MG63 (cell line): ENCODE measurements around the gene CHD9. TPM values are rescaled to one million over a fixed set of nuclear protein-coding genes. Genes with fewer than 3 reads are reported as not detected.
A peak's percentile ranks its signal among the peaks of the same experiment; 100 is the strongest.

ENCODE experiments used
- DNase-seq: peaks from one replicate; pipeline ENCODE4 v3.0.0-alpha.2; 2020
- H3K27me3 ChIP-seq: fragments of 250-450 bp; sonication (Bioruptor Pico); 2 replicates; pipeline ENCODE4 v1.5.1; 2020; ENCODE audit warnings: mild to moderate bottlenecking, moderate library complexity
- H3K36me3 ChIP-seq: fragments of 250-450 bp; sonication (Bioruptor Pico); 2 replicates; pipeline ENCODE4 v1.5.1; 2020; ENCODE audit warnings: mild to moderate bottlenecking, moderate library complexity
- H3K4me3 ChIP-seq: fragments of 250-450 bp; sonication (Bioruptor Pico); 2 replicates; pipeline ENCODE4 v1.5.1; 2020; ENCODE audit warnings: mild to moderate bottlenecking, moderate library complexity
- H3K9me3 ChIP-seq: fragments of 250-450 bp; sonication (Bioruptor Pico); 2 replicates; pipeline ENCODE4 v1.5.1; 2020; ENCODE audit warnings: mild to moderate bottlenecking, moderate library complexity
- total RNA-seq: library from RNA; depleted of rRNA; stranded (reverse); fragments of >200 nt; shearing (Covaris generic); gene quantifications from 2 replicates; pipeline ENCODE4 v1.2.3, GENCODE V29; 2014; ENCODE audit warnings: low replicate concordance

The CHD9 gene
- total RNA-seq, 1 experiment from 2014 or later, result 51.1 TPM

GRCh38 chr16:53082509-53082908, 27.7 kb downstream of the CHD9 start:
- peaks cover 12% of the 10 kb centered on the region for H3K36me3 ChIP-seq
- H3K4me3 ChIP-seq, result no peak overlapping the region
- no peaks in the 10 kb centered on the region for H3K9me3 ChIP-seq
- no peak for DNase-seq
- no peaks in the 10 kb centered on the region for H3K27me3 ChIP-seq

GRCh38 chr16:53083119-53083518, 28.3 kb downstream of the CHD9 start:
- H3K9me3 ChIP-seq, result no peaks in the 10 kb centered on the region
- no peak for DNase-seq
- peaks cover 12% of the 10 kb centered on the region for H3K36me3 ChIP-seq
- H3K27me3 ChIP-seq, result no peaks in the 10 kb centered on the region
- H3K4me3 ChIP-seq, result no peak overlapping the region

GRCh38 chr16:53084141-53084541, 29.4 kb downstream of the CHD9 start:
- no peak overlapping the region for H3K4me3 ChIP-seq
- H3K9me3 ChIP-seq, result no peaks in the 10 kb centered on the region
- H3K27me3 ChIP-seq, result no peaks in the 10 kb centered on the region
- peak; percentile 75 for DNase-seq
- peaks cover 12% of the 10 kb centered on the region for H3K36me3 ChIP-seq

GRCh38 chr16:53084746-53085334, 30.0 kb downstream of the CHD9 start:
- Histone ChIP-seq H3K9me3 (no peaks in the 10 kb centered on the region), H3K27me3 (no peaks in the 10 kb centered on the region), H3K4me3 (no peak overlapping the region), H3K36me3 (peaks cover 14% of the 10 kb centered on the region)
- no peak for DNase-seq

- H3K4me3 ChIP-seq, result no peak overlapping the region
- H3K27me3 ChIP-seq, result no peaks in the 10 kb centered on the region
- DNase-seq, result no peak
- peaks cover 14% of the 10 kb centered on the region for H3K36me3 ChIP-seq
- H3K9me3 ChIP-seq, result no peaks in the 10 kb centered on the region
Observed at GRCh38 chr16:53085369-53085843, 30.6 kb downstream of the CHD9 start.

- no peak for DNase-seq
- peaks cover 14% of the 10 kb centered on the region for H3K36me3 ChIP-seq
- H3K27me3 ChIP-seq, result no peaks in the 10 kb centered on the region
- H3K9me3 ChIP-seq, result no peaks in the 10 kb centered on the region
- H3K4me3 ChIP-seq, result no peak overlapping the region
Observed at GRCh38 chr16:53085931-53086421, 31.2 kb downstream of the CHD9 start.

GRCh38 chr16:53087101-53087500, 32.3 kb downstream of the CHD9 start:
- Histone ChIP-seq H3K36me3 (peaks cover 14% of the 10 kb centered on the region), H3K4me3 (no peak overlapping the region), H3K27me3 (no peaks in the 10 kb centered on the region), H3K9me3 (no peaks in the 10 kb centered on the region)
- DNase-seq, result peak; percentile 34

- no peak overlapping the region for H3K4me3 ChIP-seq
Observed at GRCh38 chr16:53089434-53090285, 34.9 kb downstream of the CHD9 start.

GRCh38 chr16:53090286-53090590, 35.4 kb downstream of the CHD9 start:
- DNase-seq, result no peak
- H3K36me3 ChIP-seq, result peaks cover 14% of the 10 kb centered on the region
- no peak overlapping the region for H3K4me3 ChIP-seq
- H3K27me3 ChIP-seq, result no peaks in the 10 kb centered on the region
- no peaks in the 10 kb centered on the region for H3K9me3 ChIP-seq

More at GRCh38 chr16:53089434-53090285, 34.9 kb downstream of the CHD9 start:
- Histone ChIP-seq H3K36me3 (peaks cover 14% of the 10 kb centered on the region), H3K9me3 (no peaks in the 10 kb centered on the region), H3K27me3 (no peaks in the 10 kb centered on the region)
- peak; percentile 18 for DNase-seq

- H3K27me3 ChIP-seq, result no peaks in the 10 kb centered on the region
- H3K4me3 ChIP-seq, result no peak overlapping the region
- H3K9me3 ChIP-seq, result no peaks in the 10 kb centered on the region
- DNase-seq, result peak; percentile 100
- peaks cover 11% of the 10 kb centered on the region for H3K36me3 ChIP-seq
Observed at GRCh38 chr16:53090591-53091411, 36.0 kb downstream of the CHD9 start.

GRCh38 chr16:53091466-53092211, 36.8 kb downstream of the CHD9 start:
- H3K9me3 ChIP-seq, result no peaks in the 10 kb centered on the region
- peak; percentile 93 for DNase-seq
- H3K36me3 ChIP-seq, result peaks cover 11% of the 10 kb centered on the region
- H3K27me3 ChIP-seq, result no peaks in the 10 kb centered on the region
- no peak overlapping the region for H3K4me3 ChIP-seq

GRCh38 chr16:53092284-53092683, 37.5 kb downstream of the CHD9 start:
- H3K9me3 ChIP-seq, result no peaks in the 10 kb centered on the region
- peaks cover 13% of the 10 kb centered on the region for H3K36me3 ChIP-seq
- H3K4me3 ChIP-seq, result no peak overlapping the region
- no peak for DNase-seq
- H3K27me3 ChIP-seq, result no peaks in the 10 kb centered on the region

GRCh38 chr16:53093162-53093744, 38.5 kb downstream of the CHD9 start:
- Histone ChIP-seq H3K9me3 (no peaks in the 10 kb centered on the region), H3K36me3 (peaks cover 11% of the 10 kb centered on the region), H3K27me3 (no peaks in the 10 kb centered on the region), H3K4me3 (no peak overlapping the region)
- no peak for DNase-seq

GRCh38 chr16:53094013-53094630, 39.3 kb downstream of the CHD9 start:
- no peaks in the 10 kb centered on the region for H3K9me3 ChIP-seq
- H3K4me3 ChIP-seq, result no peak overlapping the region
- peaks cover 11% of the 10 kb centered on the region for H3K36me3 ChIP-seq
- H3K27me3 ChIP-seq, result no peaks in the 10 kb centered on the region
- peak; percentile 71 for DNase-seq

- Histone ChIP-seq H3K9me3 (peaks cover 21% of the 10 kb centered on the region), H3K27me3 (no peaks in the 10 kb centered on the region), H3K36me3 (peaks cover 28% of the 10 kb centered on the region), H3K4me3 (no peak overlapping the region)
- DNase-seq, result no peak
Observed at GRCh38 chr16:53097190-53097589, 42.4 kb downstream of the CHD9 start.
